IMR-90 (cell line): ENCODE data around the gene SLC46A1. TPM values are rescaled to one million over a fixed set of nuclear protein-coding genes. Genes with fewer than 3 reads are reported as not detected.

Experiments
- ATAC-seq: fragments of 200-7000 bp; cut with Tn5 transposase; 2 replicates; pipeline ENCODE4 v1.9.1; 2020; ENCODE audit warnings: low read depth, mild to moderate bottlenecking, moderate library complexity
- BruUV-seq: library from RNA; stranded (reverse); fragments of 400-500 nt; replicated peaks from 2 replicates; lab custom pipeline; 2021; lab: Mats Ljungman, UMichigan
- CTCF ChIA-PET: fragments of 300-600 bp; formaldehyde crosslinking; extraction: SDS; loops from one replicate; lab custom pipeline; 2021; ENCODE audit warnings: antibody characterized with exemption; lab: Yijun Ruan, JAX
- POLR2A ChIA-PET: fragments of 300-600 bp; sonication (Branson Sonifier 250); formaldehyde crosslinking; loops from one replicate; lab custom pipeline; 2022; ENCODE audit warnings: antibody characterized with exemption; ENCODE audit not compliant: unreplicated experiment; lab: Charles Lee
- DNase-seq: peaks from one replicate; pipeline ENCODE4 v3.0.0; 2013
- H2AFZ ChIP-seq: replicated peaks from 2 replicates; pipeline ENCODE3; 2013; ENCODE audit warnings: low read length, mild to moderate bottlenecking; ENCODE audit not compliant: poor library complexity
- H2AK5ac ChIP-seq: 2 replicates; pipeline ENCODE4 v1.6.1; 2013; ENCODE audit warnings: low read depth, low read length, inconsistent platforms
- H2AK9ac ChIP-seq: replicated peaks from 2 replicates; pipeline ENCODE3; 2013; ENCODE audit warnings: mild to moderate bottlenecking, low read depth, low read length, moderate library complexity; ENCODE audit not compliant: poor library complexity
- H2BK120ac ChIP-seq: 2 replicates; pipeline ENCODE4 v1.6.1; 2013; ENCODE audit warnings: low read depth, low read length, inconsistent platforms
- H2BK15ac ChIP-seq: 3 replicates; pipeline ENCODE4 v1.6.1; 2013; ENCODE audit warnings: low read depth, low read length, inconsistent platforms
- H2BK20ac ChIP-seq: 2 replicates; pipeline ENCODE4 v1.6.1; 2013; ENCODE audit warnings: low read depth, mild to moderate bottlenecking, inconsistent platforms, low read length, moderate library complexity
- H2BK5ac ChIP-seq: 2 replicates; pipeline ENCODE4 v1.6.1; 2013; ENCODE audit warnings: mild to moderate bottlenecking, low read depth, low read length, inconsistent platforms; ENCODE audit not compliant: poor library complexity, severe bottlenecking
- H3K14ac ChIP-seq: replicated peaks from 2 replicates; pipeline ENCODE4 v1.6.1; 2013; ENCODE audit warnings: low read depth, low read length, inconsistent platforms
- H3K18ac ChIP-seq: 2 replicates; pipeline ENCODE4 v1.6.1; 2013; ENCODE audit warnings: low read depth, low read length, control low read depth
- H3K23ac ChIP-seq: 2 replicates; pipeline ENCODE4 v1.6.1; 2013; ENCODE audit warnings: low read depth, low read length, inconsistent platforms
- H3K27ac ChIP-seq: 2 replicates; pipeline ENCODE4 v1.5.1; 2013; ENCODE audit warnings: mild to moderate bottlenecking, control low read depth, low read length; ENCODE audit not compliant: insufficient read depth
- H3K27me3 ChIP-seq: 2 replicates; pipeline ENCODE4 v1.6.1; 2013; ENCODE audit warnings: low read length; ENCODE audit not compliant: control insufficient read depth, insufficient read depth
- H3K36me3 ChIP-seq: 2 replicates; pipeline ENCODE4 v1.6.1; 2013; ENCODE audit warnings: low read length, mixed read lengths; ENCODE audit not compliant: control insufficient read depth, insufficient read depth
- H3K4ac ChIP-seq: 2 replicates; pipeline ENCODE4 v1.6.1; 2013; ENCODE audit warnings: low read depth, low read length, inconsistent platforms
- H3K4me1 ChIP-seq: 2 replicates; pipeline ENCODE4 v1.6.1; 2013; ENCODE audit warnings: low read length, mixed read lengths; ENCODE audit not compliant: control insufficient read depth, insufficient read depth
- H3K4me2 ChIP-seq: 2 replicates; pipeline ENCODE4 v1.6.1; 2013; ENCODE audit warnings: low read depth, mild to moderate bottlenecking, control low read depth, low read length, moderate library complexity
- H3K4me3 ChIP-seq: 2 replicates; pipeline ENCODE4 v1.5.1; 2013; ENCODE audit warnings: low read depth, mild to moderate bottlenecking, control low read depth, low read length, moderate library complexity; ENCODE audit not compliant: insufficient read depth
- H3K56ac ChIP-seq: 2 replicates; pipeline ENCODE4 v1.6.1; 2013; ENCODE audit warnings: low read length, inconsistent platforms; ENCODE audit not compliant: insufficient read depth; ENCODE audit errors: extremely low read depth
- H3K79me1 ChIP-seq, 2 experiments: 2 replicates each; pipeline ENCODE4 v1.6.1; 2013; ENCODE audit warnings: low read length in 2 of 2, inconsistent platforms in 1 of 2, low read depth in 1 of 2
- H3K9ac ChIP-seq: 2 replicates; pipeline ENCODE4 v1.6.1; 2013; ENCODE audit warnings: low read depth, low read length, control low read depth
- H3K9me1 ChIP-seq: 2 replicates; pipeline ENCODE4 v1.6.1; 2013; ENCODE audit warnings: low read length, inconsistent platforms; ENCODE audit not compliant: insufficient read depth
- H3K9me3 ChIP-seq: 2 replicates; pipeline ENCODE4 v1.6.1; 2013; ENCODE audit warnings: low read length; ENCODE audit not compliant: control insufficient read depth, insufficient read depth
- H4K20me1 ChIP-seq: 2 replicates; pipeline ENCODE4 v1.6.1; 2013; ENCODE audit warnings: low read length, inconsistent platforms; ENCODE audit not compliant: insufficient read depth
- H4K5ac ChIP-seq: 2 replicates; pipeline ENCODE4 v1.6.1; 2013; ENCODE audit warnings: mild to moderate bottlenecking, low read depth, low read length, control low read depth
- H4K8ac ChIP-seq, 2 experiments: 2 replicates each; pipeline ENCODE4 v1.6.1; 2013; ENCODE audit warnings: low read depth in 2 of 2, low read length in 2 of 2, control low read depth in 1 of 2, inconsistent platforms in 1 of 2
- H4K91ac ChIP-seq: 2 replicates; pipeline ENCODE4 v1.6.1; 2013; ENCODE audit warnings: low read depth, low read length, inconsistent platforms; ENCODE audit not compliant: insufficient read depth
- BHLHE40 ChIP-seq: fragments of 150-350 bp; IDR thresholded peaks from 2 replicates; pipeline ENCODE4 v1.6.1; 2016; ENCODE audit warnings: mild to moderate bottlenecking, low read depth, low read length
- CEBPB ChIP-seq: IDR thresholded peaks from 2 replicates; pipeline ENCODE4 v1.6.1; 2012; ENCODE audit warnings: low read depth, low read length, improper control_type of control experiment
- ELK1 ChIP-seq: fragments of 150-350 bp; IDR thresholded peaks from 2 replicates; pipeline ENCODE4 v1.6.1; 2016; ENCODE audit warnings: low read depth, mild to moderate bottlenecking, low read length, moderate library complexity, borderline replicate concordance
- FOS ChIP-seq: fragments of 150-350 bp; IDR thresholded peaks from 2 replicates; pipeline ENCODE4 v1.6.1; 2016; ENCODE audit warnings: low read depth, low read length
- MAFK ChIP-seq: IDR thresholded peaks from 2 replicates; pipeline ENCODE4 v1.6.1; 2012; ENCODE audit warnings: low read depth, low read length, improper control_type of control experiment
- MAZ ChIP-seq: IDR thresholded peaks from 2 replicates; pipeline ENCODE4 v1.6.1; 2012; ENCODE audit warnings: low read depth, mild to moderate bottlenecking, low read length, improper control_type of control experiment, moderate library complexity, borderline replicate concordance
- MXI1 ChIP-seq: IDR thresholded peaks from 2 replicates; pipeline ENCODE4 v1.6.1; 2012; ENCODE audit warnings: low read depth, mild to moderate bottlenecking, low read length, moderate library complexity, borderline replicate concordance
- NFE2L2 ChIP-seq: fragments of 150-350 bp; IDR thresholded peaks from 2 replicates; pipeline ENCODE4 v1.6.1; 2016; ENCODE audit warnings: low read depth, mild to moderate bottlenecking, low read length
- POLR2A ChIP-seq: IDR thresholded peaks from 2 replicates; pipeline ENCODE4 v1.6.1; 2012; ENCODE audit warnings: mild to moderate bottlenecking, low read depth, low read length
- RAD21 ChIP-seq: IDR thresholded peaks from 2 replicates; pipeline ENCODE4 v1.6.1; 2012; ENCODE audit warnings: low read length, improper control_type of control experiment
- RCOR1 ChIP-seq: IDR thresholded peaks from 2 replicates; pipeline ENCODE4 v1.6.1; 2012; ENCODE audit warnings: mild to moderate bottlenecking, low read length, improper control_type of control experiment; ENCODE audit not compliant: insufficient replicate concordance
- RFX5 ChIP-seq: IDR thresholded peaks from 2 replicates; pipeline ENCODE4 v1.8.0; 2012; ENCODE audit warnings: low read depth, mild to moderate bottlenecking, low read length, moderate library complexity
- SMC3 ChIP-seq: fragments of 150-350 bp; IDR thresholded peaks from 2 replicates; pipeline ENCODE4 v1.6.1; 2016; ENCODE audit warnings: low read depth, mild to moderate bottlenecking, antibody characterized with exemption, low read length, moderate library complexity
- USF2 ChIP-seq: fragments of 150-350 bp; IDR thresholded peaks from 2 replicates; pipeline ENCODE4 v1.6.1; 2017; ENCODE audit warnings: mild to moderate bottlenecking, antibody characterized with exemption, low read length, low read depth
- WGBS, 2 experiments: methylation state at CpG; one replicate each; pipeline versions ENCODE4 v1.1.5 to v1.1.7; 2013; ENCODE audit warnings: missing lambda C conversion rate in 2 of 2; ENCODE audit not compliant: insufficient read length in 1 of 2; ENCODE audit errors: extremely low coverage in 2 of 2; 5-methylcytosine and 5-hydroxymethylcytosine counted together
- dilution Hi-C: fragments of 300-500 bp; cut with HindIII; formaldehyde crosslinking; loops from one replicate; pipeline ENCODE4 v1.14.3; 2018; ENCODE audit warnings: low sequenced_read_pairs; ENCODE audit not compliant: unreplicated experiment
- in situ Hi-C: fragments of 300-500 bp; cut with MboI; formaldehyde crosslinking; loops from 3 replicates; pipeline ENCODE4 v1.14.3; 2019; ENCODE audit warnings: low sequenced_read_pairs, inconsistent platforms, mixed read lengths
- intact Hi-C: fragments of 100-400 bp; cut with micrococcal nuclease; formaldehyde crosslinking; loops from 2 replicates; pipeline ENCODE4 v1.10.0; 2022
- polyA plus RNA-seq, 3 experiments: library from polyadenylated mRNA; depleted of rRNA; stranded (reverse); fragments of >200 nt; gene quantifications; 2 replicates each; pipeline ENCODE4 v1.2.3, GENCODE V29; 2012; ENCODE audit warnings: low replicate concordance in 1 of 3
- total RNA-seq: library from RNA; depleted of rRNA; stranded (reverse); fragments of >200 nt; gene quantifications from 2 replicates; pipeline ENCODE4 v1.2.3, GENCODE V29; 2012
- TF ChIP-seq, protein P1 (sequence below): conservative IDR thresholded peaks from 2 replicates; pipeline ENCODE4 v1.5.1; 2012; ENCODE audit warnings: mild to moderate bottlenecking, low read depth, low read length, improper control_type of control experiment

The SLC46A1 gene
- total and polyA plus RNA-seq, 2 of the 4 experiments (the other 2 are of a cell fraction): 2.7 to 3.9 TPM

DNA sequence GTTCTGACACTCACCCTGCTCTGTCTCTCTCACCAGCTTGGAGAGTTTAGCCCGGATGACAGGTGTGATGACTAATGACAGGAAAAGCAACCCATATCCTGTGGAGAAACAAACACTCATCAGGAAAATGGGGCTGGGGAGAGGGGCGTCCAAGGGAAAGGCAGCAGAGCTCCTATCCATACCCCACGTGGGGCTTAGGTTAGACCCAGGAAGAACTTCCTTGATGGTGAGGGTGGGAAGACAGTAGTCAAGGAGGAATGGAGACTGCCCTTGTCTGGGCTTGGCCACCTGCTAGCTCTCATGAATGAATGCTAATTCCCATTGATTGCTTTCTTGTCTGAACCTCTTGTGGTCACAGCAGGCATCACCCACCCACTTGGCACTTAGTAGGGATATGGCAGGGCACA is 3.8 kb downstream of the SLC46A1 start:
- no peaks in the 10 kb centered on the region for H3K27me3 ChIP-seq
- H3K9ac ChIP-seq: no peak overlapping the region
- H4K5ac ChIP-seq: no peak overlapping the region
- peaks cover 27% of the 10 kb centered on the region for H3K9me1 ChIP-seq
- dilution Hi-C loops: no loop called here
- no peak overlapping the region for H2AK5ac ChIP-seq
- POLR2A ChIA-PET: no interaction called here
- no peak overlapping the region for H3K4me2 ChIP-seq
- peaks cover 14% of the 10 kb centered on the region for H3K36me3 ChIP-seq
- no peak overlapping the region for H2BK5ac ChIP-seq
- CTCF ChIA-PET: no interaction called here
- H2AFZ ChIP-seq: no peak overlapping the region
- in situ Hi-C loops: no loop called here
- no peak for TF ChIP-seq RFX5
- no peak for TF ChIP-seq MAZ
- TF ChIP-seq NFE2L2: no peak
- TF ChIP-seq, protein P1, sequence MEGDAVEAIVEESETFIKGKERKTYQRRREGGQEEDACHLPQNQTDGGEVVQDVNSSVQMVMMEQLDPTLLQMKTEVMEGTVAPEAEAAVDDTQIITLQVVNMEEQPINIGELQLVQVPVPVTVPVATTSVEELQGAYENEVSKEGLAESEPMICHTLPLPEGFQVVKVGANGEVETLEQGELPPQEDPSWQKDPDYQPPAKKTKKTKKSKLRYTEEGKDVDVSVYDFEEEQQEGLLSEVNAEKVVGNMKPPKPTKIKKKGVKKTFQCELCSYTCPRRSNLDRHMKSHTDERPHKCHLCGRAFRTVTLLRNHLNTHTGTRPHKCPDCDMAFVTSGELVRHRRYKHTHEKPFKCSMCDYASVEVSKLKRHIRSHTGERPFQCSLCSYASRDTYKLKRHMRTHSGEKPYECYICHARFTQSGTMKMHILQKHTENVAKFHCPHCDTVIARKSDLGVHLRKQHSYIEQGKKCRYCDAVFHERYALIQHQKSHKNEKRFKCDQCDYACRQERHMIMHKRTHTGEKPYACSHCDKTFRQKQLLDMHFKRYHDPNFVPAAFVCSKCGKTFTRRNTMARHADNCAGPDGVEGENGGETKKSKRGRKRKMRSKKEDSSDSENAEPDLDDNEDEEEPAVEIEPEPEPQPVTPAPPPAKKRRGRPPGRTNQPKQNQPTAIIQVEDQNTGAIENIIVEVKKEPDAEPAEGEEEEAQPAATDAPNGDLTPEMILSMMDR: no peak
- no peak for TF ChIP-seq MAFK
- TF ChIP-seq ELK1: no peak
- TF ChIP-seq RAD21: no peak
- TF ChIP-seq BHLHE40: no peak
- no peak for TF ChIP-seq MXI1
- TF ChIP-seq CEBPB: no peak
- no peak for TF ChIP-seq SMC3
- TF ChIP-seq RCOR1: no peak
- TF ChIP-seq FOS: no peak
- no peak for TF ChIP-seq POLR2A
- TF ChIP-seq USF2: no peak
- no peak overlapping the region for H4K91ac ChIP-seq
- no peak overlapping the region for H3K4me3 ChIP-seq
- H3K14ac ChIP-seq: no peak overlapping the region
- H3K4me1 ChIP-seq: peaks cover 3% of the 10 kb centered on the region
- no peaks in the 10 kb centered on the region for H3K79me1 ChIP-seq
- no peak overlapping the region for H2AK9ac ChIP-seq
- H2BK15ac ChIP-seq: no peak overlapping the region
- no peak overlapping the region for H4K8ac ChIP-seq
- no peak overlapping the region for H2BK120ac ChIP-seq
- DNase-seq: no peak
- no peak overlapping the region for H3K56ac ChIP-seq
- H3K27ac ChIP-seq: no peak overlapping the region
- H4K20me1 ChIP-seq: no peaks in the 10 kb centered on the region
- H3K4ac ChIP-seq: no peak overlapping the region
- H3K18ac ChIP-seq: no peak overlapping the region
- no TSS peak for BruUV-seq
- intact Hi-C loops: loop anchor here (10.0 kb wide), 1 partner anchor 143 kb away; no protein-coding TSS in a partner anchor
- WGBS, 2 experiments: no CpG with 5 or more reads among the region's 3 CpGs
- no peak overlapping the region for H2BK20ac ChIP-seq
- no peaks in the 10 kb centered on the region for H3K9me3 ChIP-seq
- H3K23ac ChIP-seq: no peak overlapping the region
- no peak for ATAC-seq
